Measurements from ENCODE around the gene PCDH8. TPM values are rescaled to one million over a fixed set of nuclear protein-coding genes. Genes with fewer than 3 reads are reported as not detected.
A peak's percentile ranks its signal among the peaks of the same experiment; 100 is the strongest.

Gene PCDH8
- total RNA-seq, 2 experiments from 2014 or later = not detected

- Mint-ChIP-seq H3K4me3 (no peak overlapping the region), H3K9me3 (ENCODE audit: insufficient read depth) (peaks cover 12% of the 10 kb centered on the region), H3K4me1 (ENCODE audit: low read depth) (no peaks in the 10 kb centered on the region), H3K27ac (no peak overlapping the region), H3K27me3 (ENCODE audit: low read depth) (no peaks in the 10 kb centered on the region), H3K36me3 (ENCODE audit: low read depth) (no peaks in the 10 kb centered on the region)
- DNase-seq = no peak
- ChIA-PET POLR2A (no interaction called here), CTCF (no interaction called here)
- no peak for ATAC-seq
Measured at GRCh38 chr13:52878831-52879230, 30.4 kb upstream of the PCDH8 start.

GRCh38 chr13:52870143-52870542 is 21.7 kb upstream of the PCDH8 start:
- no peak overlapping the region for H3K4me3 Mint-ChIP-seq
- peaks cover 3% of the 10 kb centered on the region for H3K4me1 Mint-ChIP-seq (ENCODE audit: low read depth)
- POLR2A ChIA-PET = no interaction called here
- peaks cover 4% of the 10 kb centered on the region for H3K9me3 Mint-ChIP-seq (ENCODE audit: insufficient read depth)
- no peak for ATAC-seq
- peaks cover 3% of the 10 kb centered on the region for H3K27me3 Mint-ChIP-seq (ENCODE audit: low read depth)
- no peaks in the 10 kb centered on the region for H3K36me3 Mint-ChIP-seq (ENCODE audit: low read depth)
- no peak for DNase-seq
- H3K27ac Mint-ChIP-seq = no peak overlapping the region
- CTCF ChIA-PET = no interaction called here

GRCh38 chr13:52869621-52870020 is 21.2 kb upstream of the PCDH8 start:
- H3K9me3 Mint-ChIP-seq (ENCODE audit: insufficient read depth) = no peaks in the 10 kb centered on the region
- no peak overlapping the region for H3K4me3 Mint-ChIP-seq
- DNase-seq = no peak
- H3K27ac Mint-ChIP-seq = no peak overlapping the region
- H3K27me3 Mint-ChIP-seq (ENCODE audit: low read depth) = peaks cover 3% of the 10 kb centered on the region
- ChIA-PET CTCF (no interaction called here), POLR2A (no interaction called here)
- H3K36me3 Mint-ChIP-seq (ENCODE audit: low read depth) = no peaks in the 10 kb centered on the region
- ATAC-seq = no peak
- peaks cover 3% of the 10 kb centered on the region for H3K4me1 Mint-ChIP-seq (ENCODE audit: low read depth)

GRCh38 chr13:52869050-52869449 is 20.6 kb upstream of the PCDH8 start:
- ChIA-PET POLR2A (no interaction called here), CTCF (no interaction called here)
- Mint-ChIP-seq H3K27ac (no peak overlapping the region), H3K4me1 (ENCODE audit: low read depth) (peaks cover 3% of the 10 kb centered on the region), H3K9me3 (ENCODE audit: insufficient read depth) (no peaks in the 10 kb centered on the region), H3K27me3 (ENCODE audit: low read depth) (peaks cover 3% of the 10 kb centered on the region), H3K4me3 (no peak overlapping the region), H3K36me3 (ENCODE audit: low read depth) (no peaks in the 10 kb centered on the region)
- ATAC-seq (no peak), DNase-seq (no peak)

GRCh38 chr13:52868190-52868589 is 19.8 kb upstream of the PCDH8 start:
- Mint-ChIP-seq H3K36me3 (ENCODE audit: low read depth) (no peaks in the 10 kb centered on the region), H3K27me3 (ENCODE audit: low read depth) (peaks cover 3% of the 10 kb centered on the region), H3K9me3 (ENCODE audit: insufficient read depth) (no peaks in the 10 kb centered on the region), H3K4me3 (no peak overlapping the region), H3K27ac (no peak overlapping the region), H3K4me1 (ENCODE audit: low read depth) (peaks cover 3% of the 10 kb centered on the region)
- ChIA-PET CTCF (no interaction called here), POLR2A (no interaction called here)
- ATAC-seq = no peak
- no peak for DNase-seq

- Mint-ChIP-seq H3K4me1 (ENCODE audit: low read depth) (peaks cover 3% of the 10 kb centered on the region), H3K36me3 (ENCODE audit: low read depth) (no peaks in the 10 kb centered on the region), H3K9me3 (ENCODE audit: insufficient read depth) (no peaks in the 10 kb centered on the region), H3K4me3 (no peak overlapping the region), H3K27ac (no peak overlapping the region), H3K27me3 (ENCODE audit: low read depth) (no peaks in the 10 kb centered on the region)
- ChIA-PET CTCF (no interaction called here), POLR2A (no interaction called here)
- no peak for ATAC-seq
- no peak for DNase-seq
Measured at GRCh38 chr13:52864941-52865340, 16.5 kb upstream of the PCDH8 start.

GRCh38 chr13:52862358-52863206 is 14.1 kb upstream of the PCDH8 start:
- H3K9me3 Mint-ChIP-seq (ENCODE audit: insufficient read depth) = no peaks in the 10 kb centered on the region
- peak; percentile 30 for DNase-seq
- H3K36me3 Mint-ChIP-seq (ENCODE audit: low read depth) = no peaks in the 10 kb centered on the region
- ChIA-PET CTCF (interaction anchor here (0.6 kb wide), 1 partner anchor 283 kb away, joined by 3 read pairs; no protein-coding TSS in a partner anchor), POLR2A (no interaction called here)
- no peak for ATAC-seq
- no peak overlapping the region for H3K27ac Mint-ChIP-seq
- H3K4me3 Mint-ChIP-seq = no peak overlapping the region
- no peaks in the 10 kb centered on the region for H3K4me1 Mint-ChIP-seq (ENCODE audit: low read depth)
- no peaks in the 10 kb centered on the region for H3K27me3 Mint-ChIP-seq (ENCODE audit: low read depth)

- Mint-ChIP-seq H3K27me3 (ENCODE audit: low read depth) (peaks cover 51% of the 10 kb centered on the region), H3K36me3 (ENCODE audit: low read depth) (peaks cover 4% of the 10 kb centered on the region), H3K27ac (no peak overlapping the region), H3K9me3 (ENCODE audit: insufficient read depth) (peaks cover 8% of the 10 kb centered on the region), H3K4me1 (ENCODE audit: low read depth) (peaks cover 10% of the 10 kb centered on the region), H3K4me3 (no peak overlapping the region)
- no peak for DNase-seq
- ChIA-PET POLR2A (no interaction called here), CTCF (no interaction called here)
- no peak for ATAC-seq
Measured at GRCh38 chr13:52852444-52852843, 4.0 kb upstream of the PCDH8 start.

- Mint-ChIP-seq H3K36me3 (ENCODE audit: low read depth) (peaks cover 4% of the 10 kb centered on the region), H3K27ac (no peak overlapping the region), H3K4me3 (peak overlapping the region; percentile 50), H3K4me1 (ENCODE audit: low read depth) (peaks cover 10% of the 10 kb centered on the region), H3K9me3 (ENCODE audit: insufficient read depth) (peaks cover 8% of the 10 kb centered on the region), H3K27me3 (ENCODE audit: low read depth) (peaks cover 52% of the 10 kb centered on the region)
- ChIA-PET CTCF (no interaction called here), POLR2A (no interaction called here)
- DNase-seq (peak; percentile 21), ATAC-seq (peak; percentile 33)
Measured at GRCh38 chr13:52851137-52851962, 2.9 kb upstream of the PCDH8 start.

- CTCF ChIA-PET = no interaction called here
- peaks cover 10% of the 10 kb centered on the region for H3K4me1 Mint-ChIP-seq (ENCODE audit: low read depth)
- POLR2A ChIA-PET = no interaction called here
- H3K36me3 Mint-ChIP-seq (ENCODE audit: low read depth) = peaks cover 5% of the 10 kb centered on the region
- ATAC-seq (peak; percentile 71), DNase-seq (peak; percentile 64)
- peak overlapping the region; percentile 50 for H3K4me3 Mint-ChIP-seq
- H3K27ac Mint-ChIP-seq = no peak overlapping the region
- H3K9me3 Mint-ChIP-seq (ENCODE audit: insufficient read depth) = peaks cover 8% of the 10 kb centered on the region
- peaks cover 54% of the 10 kb centered on the region for H3K27me3 Mint-ChIP-seq (ENCODE audit: low read depth)
Measured at GRCh38 chr13:52850396-52851136, 2.1 kb upstream of the PCDH8 start.

- H3K9me3 Mint-ChIP-seq (ENCODE audit: insufficient read depth) = peaks cover 8% of the 10 kb centered on the region
- H3K36me3 Mint-ChIP-seq (ENCODE audit: low read depth) = peaks cover 7% of the 10 kb centered on the region
- ATAC-seq (no peak), DNase-seq (no peak)
- H3K27ac Mint-ChIP-seq = peak overlapping the region; percentile 26
- POLR2A ChIA-PET = no interaction called here
- CTCF ChIA-PET = no interaction called here
- peaks cover 55% of the 10 kb centered on the region for H3K27me3 Mint-ChIP-seq (ENCODE audit: low read depth)
- peaks cover 11% of the 10 kb centered on the region for H3K4me1 Mint-ChIP-seq (ENCODE audit: low read depth)
- H3K4me3 Mint-ChIP-seq = no peak overlapping the region
Measured at GRCh38 chr13:52850072-52850395, 1.6 kb upstream of the PCDH8 start.

Data from activated CD8-positive, alpha-beta T cell treated with anti-CD3 and anti-CD28 coated beads, Interleukin-2, amount 10 ng/mL, durations not matched to agents 7 days and 5 days (primary cell).